Activated T-helper 1 cell treated with anti-CD3 and anti-CD28 coated beads, Interleukin-12 subunit alpha, Interleukin-12 subunit beta, Interleukin-2, Interleukin-4 antibody, amounts not matched to agents 30 ng/mL and 10 ng/mL and 1 ng/mL, durations not matched to agents 14 hours and 24 hours and 36 hours (primary cell): ENCODE measurements around the gene KIF1A. TPM values are rescaled to one million over a fixed set of nuclear protein-coding genes. Genes with fewer than 3 reads are reported as not detected.

Experiments
- DNase-seq: peaks from one replicate; pipeline ENCODE4 v3.0.0; 2021; ENCODE audit warnings: low spot score
- H3K27ac Mint-ChIP-seq: one replicate; pipeline ENCODE4 v1.8.0; 2021; ENCODE audit warnings: mild to moderate bottlenecking, mixed read lengths
- H3K27me3 Mint-ChIP-seq: one replicate; pipeline ENCODE4 v1.8.0; 2022; ENCODE audit warnings: mild to moderate bottlenecking, moderate library complexity, mixed read lengths; ENCODE audit not compliant: insufficient read depth
- H3K36me3 Mint-ChIP-seq: one replicate; pipeline ENCODE4 v1.8.0; 2021; ENCODE audit warnings: low read depth, mixed read lengths
- H3K4me1 Mint-ChIP-seq: one replicate; pipeline ENCODE4 v1.8.0; 2021; ENCODE audit warnings: low read depth, mixed read lengths
- H3K4me3 Mint-ChIP-seq: one replicate; pipeline ENCODE4 v1.8.0; 2021; ENCODE audit warnings: mild to moderate bottlenecking, moderate library complexity, mixed read lengths
- H3K9me3 Mint-ChIP-seq: one replicate; pipeline ENCODE4 v1.8.0; 2021; ENCODE audit warnings: mixed read lengths
- intact Hi-C: fragments of 100-400 bp; cut with micrococcal nuclease; formaldehyde crosslinking; loops from one replicate; pipeline ENCODE4 v1.15.1; 2024
- total RNA-seq: library from RNA; stranded (reverse); gene quantifications from 2 replicates; pipeline ENCODE4 v1.2.3, GENCODE V29; 2022

The KIF1A gene
- total RNA-seq, 1 donor from 2014 or later = 0.83 TPM

GRCh38 chr2:240719676-240720545 is 100.1 kb downstream of the KIF1A start:
- intact Hi-C loops = no loop called here

GRCh38 chr2:240718896-240719490 is 101.0 kb downstream of the KIF1A start:
- Mint-ChIP-seq H3K9me3 (no peaks in the 10 kb centered on the region), H3K4me3 (no peak overlapping the region), H3K36me3 (no peaks in the 10 kb centered on the region), H3K27me3 (no peaks in the 10 kb centered on the region), H3K27ac (no peak overlapping the region), H3K4me1 (no peaks in the 10 kb centered on the region)
- no peak for DNase-seq
- intact Hi-C loops = no loop called here

More at GRCh38 chr2:240719676-240720545, 100.1 kb downstream of the KIF1A start:
- no peak overlapping the region for H3K4me3 Mint-ChIP-seq
- H3K9me3 Mint-ChIP-seq = no peaks in the 10 kb centered on the region
- no peak for DNase-seq
- no peaks in the 10 kb centered on the region for H3K4me1 Mint-ChIP-seq
- no peaks in the 10 kb centered on the region for H3K36me3 Mint-ChIP-seq
- no peaks in the 10 kb centered on the region for H3K27me3 Mint-ChIP-seq
- no peak overlapping the region for H3K27ac Mint-ChIP-seq

DNA sequence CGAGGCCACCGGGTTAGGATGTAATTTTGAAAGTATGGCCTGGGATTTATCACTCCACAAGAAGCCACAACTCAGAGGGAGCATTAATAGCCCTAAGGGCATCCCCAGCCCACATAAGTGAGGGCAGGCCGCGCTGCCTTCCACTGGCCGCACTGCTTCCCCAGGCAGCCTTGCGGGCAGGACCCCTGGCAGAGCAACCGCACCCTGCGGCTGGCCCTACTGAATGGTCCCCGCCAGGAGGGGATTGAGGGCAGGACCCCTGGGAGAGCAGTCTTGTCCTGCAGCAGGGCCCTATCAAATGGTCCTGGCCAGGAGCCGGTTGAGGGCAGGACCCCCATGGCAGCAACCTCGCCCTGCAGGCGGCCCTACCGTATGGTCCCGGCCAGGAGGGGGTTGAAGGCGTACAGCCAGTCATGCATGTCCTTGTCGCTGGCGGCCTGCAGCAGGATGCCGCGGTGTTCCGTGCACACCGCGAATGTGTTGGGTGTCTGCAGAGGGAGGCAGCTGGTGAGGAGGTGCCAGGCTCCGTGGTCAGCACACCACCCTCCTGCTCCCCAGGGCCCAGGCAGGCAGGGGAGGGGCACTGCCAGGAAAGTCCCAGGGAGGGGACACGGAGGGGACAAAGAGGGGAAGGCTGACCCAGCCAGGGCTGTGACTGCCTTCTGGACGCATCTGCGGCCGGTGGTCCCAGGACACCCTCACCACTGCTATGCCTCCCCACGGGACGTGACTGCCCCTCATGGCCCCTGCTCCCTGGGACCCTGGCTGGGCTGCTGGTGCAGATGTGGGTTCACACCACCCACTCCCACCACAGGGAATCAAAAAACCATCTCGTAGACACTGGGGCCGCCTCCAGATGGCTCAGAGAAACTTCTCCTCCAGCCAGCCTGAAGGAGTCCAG is 102.1 kb downstream of the KIF1A start:
- Mint-ChIP-seq H3K27me3 (no peaks in the 10 kb centered on the region), H3K4me1 (no peaks in the 10 kb centered on the region), H3K4me3 (no peak overlapping the region), H3K36me3 (no peaks in the 10 kb centered on the region), H3K27ac (no peak overlapping the region), H3K9me3 (no peaks in the 10 kb centered on the region)
- DNase-seq = no peak
- intact Hi-C loops = no loop called here

DNA sequence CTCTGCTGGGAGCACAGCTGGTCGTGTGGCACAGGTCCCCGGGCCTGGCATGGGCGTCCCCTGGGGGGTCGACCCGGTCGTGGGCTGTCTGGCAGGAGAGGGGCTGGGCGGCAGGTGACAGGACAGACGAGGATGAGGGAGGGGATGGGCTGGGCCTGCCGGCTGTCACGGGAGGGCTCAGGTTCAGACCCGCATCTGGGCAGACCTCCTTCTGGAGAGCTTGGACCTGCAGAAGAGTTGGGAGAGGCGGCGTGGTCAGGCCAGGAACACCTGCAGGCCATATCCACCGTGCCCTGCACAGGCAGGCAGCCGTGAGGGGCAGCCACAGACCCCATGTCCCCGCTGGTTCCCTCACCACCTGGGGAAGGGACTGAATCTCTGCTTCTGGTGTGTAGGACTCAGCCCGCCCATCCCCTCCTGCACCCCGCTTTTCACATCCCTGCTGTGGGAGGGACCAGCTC is 102.8 kb downstream of the KIF1A start:
- H3K4me3 Mint-ChIP-seq = no peak overlapping the region
- no peaks in the 10 kb centered on the region for H3K36me3 Mint-ChIP-seq
- H3K9me3 Mint-ChIP-seq = no peaks in the 10 kb centered on the region
- intact Hi-C loops = no loop called here
- no peaks in the 10 kb centered on the region for H3K27me3 Mint-ChIP-seq
- no peak for DNase-seq
- no peaks in the 10 kb centered on the region for H3K4me1 Mint-ChIP-seq
- H3K27ac Mint-ChIP-seq = no peak overlapping the region

DNA sequence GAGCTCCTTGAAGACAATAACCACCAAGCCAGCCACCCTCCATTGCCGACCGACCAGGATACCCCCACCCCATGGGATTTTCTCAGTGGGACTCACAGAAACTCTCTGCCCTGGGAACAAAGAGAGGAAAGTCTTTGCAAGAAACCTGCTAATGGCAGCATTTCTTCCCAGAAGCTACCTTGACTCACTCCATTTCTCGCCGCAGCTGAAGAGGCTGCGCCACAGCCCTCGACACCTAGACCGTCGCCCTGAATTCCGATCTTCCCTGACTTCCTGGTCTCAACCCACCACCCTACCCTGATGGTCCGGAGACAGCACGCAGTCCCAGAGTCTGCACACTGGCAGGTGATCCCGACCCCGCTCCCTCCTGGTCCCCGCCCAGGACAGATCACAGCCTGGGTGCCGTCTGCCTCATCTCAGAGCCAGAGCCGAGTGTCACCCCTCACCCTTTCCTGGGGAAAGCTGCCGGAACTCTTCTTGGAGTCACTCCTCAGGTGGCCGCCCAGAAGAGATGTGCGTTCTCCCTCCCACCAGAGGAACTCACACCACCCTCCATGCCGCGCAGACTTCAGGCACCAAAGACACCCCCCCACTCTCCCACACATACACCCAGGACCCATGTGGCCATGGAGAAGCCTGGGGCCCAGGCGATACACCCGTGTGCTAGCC is 103.8 kb downstream of the KIF1A start:
- DNase-seq = no peak
- Mint-ChIP-seq H3K4me3 (no peak overlapping the region), H3K36me3 (no peaks in the 10 kb centered on the region), H3K4me1 (no peaks in the 10 kb centered on the region), H3K9me3 (no peaks in the 10 kb centered on the region), H3K27me3 (no peaks in the 10 kb centered on the region), H3K27ac (no peak overlapping the region)
- intact Hi-C loops = no loop called here

- intact Hi-C loops = no loop called here
These were observed 105.0 kb downstream of the KIF1A start for GRCh38 chr2:240714747-240715725.

GRCh38 chr2:240713928-240714746 is 105.9 kb downstream of the KIF1A start:
- no peaks in the 10 kb centered on the region for H3K9me3 Mint-ChIP-seq
- H3K36me3 Mint-ChIP-seq = no peaks in the 10 kb centered on the region
- intact Hi-C loops = no loop called here
- no peak overlapping the region for H3K4me3 Mint-ChIP-seq
- DNase-seq = no peak
- no peak overlapping the region for H3K27ac Mint-ChIP-seq
- no peaks in the 10 kb centered on the region for H3K4me1 Mint-ChIP-seq
- peaks cover 7% of the 10 kb centered on the region for H3K27me3 Mint-ChIP-seq

More at GRCh38 chr2:240714747-240715725, 105.0 kb downstream of the KIF1A start:
- Mint-ChIP-seq H3K4me1 (no peaks in the 10 kb centered on the region), H3K27me3 (no peaks in the 10 kb centered on the region), H3K27ac (no peak overlapping the region), H3K9me3 (no peaks in the 10 kb centered on the region), H3K4me3 (no peak overlapping the region), H3K36me3 (no peaks in the 10 kb centered on the region)
- DNase-seq = no peak

- no peaks in the 10 kb centered on the region for H3K9me3 Mint-ChIP-seq
- no peak overlapping the region for H3K4me3 Mint-ChIP-seq
- intact Hi-C loops = no loop called here
- peaks cover 13% of the 10 kb centered on the region for H3K27me3 Mint-ChIP-seq
- no peaks in the 10 kb centered on the region for H3K4me1 Mint-ChIP-seq
- DNase-seq = no peak
- H3K36me3 Mint-ChIP-seq = no peaks in the 10 kb centered on the region
- H3K27ac Mint-ChIP-seq = no peak overlapping the region
These were observed 106.7 kb downstream of the KIF1A start for GRCh38 chr2:240713071-240713927.

DNA sequence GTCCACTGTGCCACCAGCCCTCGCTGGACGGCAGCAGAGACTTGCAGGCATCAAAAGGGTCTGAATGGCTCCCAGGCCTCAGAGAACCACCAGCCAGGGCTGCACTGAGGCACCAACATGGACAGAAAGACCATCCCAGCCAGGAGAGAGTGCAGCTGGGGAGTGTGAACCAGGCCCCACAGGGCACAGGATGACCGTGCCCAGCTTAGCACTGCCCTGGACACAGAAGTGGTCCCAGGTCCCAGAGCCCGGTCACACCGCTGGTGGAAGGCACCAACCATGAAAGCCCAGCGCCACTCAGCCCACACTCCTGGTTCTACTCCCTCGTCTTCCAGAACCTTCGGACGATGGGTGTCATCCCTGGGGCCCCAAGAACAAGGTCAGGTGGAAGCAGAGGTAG is 107.9 kb downstream of the KIF1A start:
- no peak overlapping the region for H3K27ac Mint-ChIP-seq
- H3K36me3 Mint-ChIP-seq = no peaks in the 10 kb centered on the region
- intact Hi-C loops = no loop called here
- peaks cover 18% of the 10 kb centered on the region for H3K27me3 Mint-ChIP-seq
- no peak overlapping the region for H3K4me3 Mint-ChIP-seq
- no peak for DNase-seq
- H3K4me1 Mint-ChIP-seq = no peaks in the 10 kb centered on the region
- H3K9me3 Mint-ChIP-seq = no peaks in the 10 kb centered on the region

GRCh38 chr2:240711701-240712100 is 108.3 kb downstream of the KIF1A start:
- Mint-ChIP-seq H3K4me3 (no peak overlapping the region), H3K36me3 (no peaks in the 10 kb centered on the region), H3K9me3 (no peaks in the 10 kb centered on the region), H3K27me3 (peaks cover 18% of the 10 kb centered on the region), H3K4me1 (no peaks in the 10 kb centered on the region), H3K27ac (no peak overlapping the region)
- DNase-seq = no peak
- intact Hi-C loops = no loop called here
